Glomerular endothelial cell (primary cell): Measurements from ENCODE around the gene CFAP65. TPM values are rescaled to one million over a fixed set of nuclear protein-coding genes. Genes with fewer than 3 reads are reported as not detected.

Source experiments
- DNase-seq: peaks from one replicate; pipeline ENCODE4 v3.0.0-alpha.2; 2011; ENCODE audit warnings: low read depth, low spot score; ENCODE audit errors: extremely low read depth
- total RNA-seq: library from RNA; depleted of rRNA; stranded (reverse); fragments of >200 nt; gene quantifications from 2 replicates; pipeline ENCODE4 v1.2.3, GENCODE V29; 2015

CFAP65 gene
- total RNA-seq, 1 donor from 2014 or later = not detected

DNA sequence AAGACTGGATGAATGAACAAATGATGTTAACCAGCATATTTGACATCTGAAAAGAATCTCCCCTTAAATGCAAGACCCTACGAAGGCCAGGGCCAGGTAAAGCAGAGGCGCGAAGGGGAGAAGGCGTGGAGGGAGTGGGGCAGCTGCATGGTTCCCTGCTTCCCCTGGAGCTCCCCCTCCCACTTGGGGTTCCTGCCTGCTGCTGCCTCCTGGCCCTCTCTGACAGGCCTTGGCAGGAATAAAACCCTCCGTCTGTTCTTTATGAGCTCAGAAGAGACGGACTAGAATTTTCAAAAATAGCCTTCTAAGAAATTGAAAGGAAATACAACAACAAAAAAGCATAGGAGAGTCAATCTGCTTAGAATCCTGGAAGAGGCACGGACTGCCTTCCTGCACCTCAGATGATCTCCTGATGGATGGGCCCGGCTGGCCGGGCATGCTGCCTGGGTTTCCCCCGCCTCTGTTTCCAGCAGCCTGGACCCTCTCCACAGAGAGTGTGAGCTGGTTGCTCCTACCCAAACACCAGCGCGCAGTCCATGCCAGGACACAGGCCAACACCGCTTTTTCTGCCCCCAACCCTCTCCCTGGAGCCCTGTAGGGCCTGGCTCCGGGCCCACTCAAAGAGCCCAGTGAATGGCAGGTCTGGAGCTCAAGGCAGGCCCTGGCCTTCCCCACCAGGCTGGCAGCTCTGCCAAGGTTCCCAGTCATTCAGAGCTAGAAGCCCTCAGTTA is 23.9 kb downstream of the CFAP65 start:
- no peak for DNase-seq

DNA sequence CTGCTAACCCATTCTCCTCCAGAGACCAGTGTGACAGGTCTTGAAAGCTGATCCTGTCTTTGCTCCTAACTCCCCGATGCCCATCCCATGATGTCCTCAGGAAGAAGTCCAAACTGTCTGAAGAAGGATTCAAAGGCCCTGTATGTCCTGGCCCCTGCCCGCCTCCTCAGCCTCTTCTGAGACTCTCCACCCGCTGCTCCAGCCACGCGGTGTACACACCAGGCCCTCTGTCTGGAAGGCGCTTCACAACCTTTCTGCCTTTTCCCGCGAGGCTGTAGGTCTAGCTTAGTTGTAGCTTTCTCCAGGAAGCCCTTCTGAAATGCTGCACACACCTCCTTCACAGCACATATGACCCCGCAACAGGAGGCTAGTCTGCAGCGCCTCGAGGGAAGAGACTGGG is 24.6 kb downstream of the CFAP65 start:
- DNase-seq = no peak

DNA sequence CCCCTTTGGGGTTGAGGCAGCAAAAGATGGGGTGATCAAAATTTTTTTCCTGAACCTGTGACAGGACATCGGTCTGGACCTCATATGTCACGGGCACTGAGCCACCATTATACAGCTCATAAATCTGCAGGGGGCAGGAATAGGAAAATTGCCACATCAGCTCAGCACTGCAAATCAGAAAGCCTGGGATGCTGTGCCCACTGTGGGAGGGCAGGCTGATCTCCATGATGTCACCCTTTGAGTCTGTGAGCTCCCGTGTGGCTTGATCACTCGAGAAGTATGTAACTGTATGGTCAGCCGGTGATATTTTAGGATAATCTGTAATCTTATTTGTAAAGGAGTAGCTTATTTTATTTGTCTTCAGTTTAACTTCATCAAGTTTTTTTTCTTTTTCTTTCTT is 30.4 kb downstream of the CFAP65 start:
- DNase-seq = no peak

DNA sequence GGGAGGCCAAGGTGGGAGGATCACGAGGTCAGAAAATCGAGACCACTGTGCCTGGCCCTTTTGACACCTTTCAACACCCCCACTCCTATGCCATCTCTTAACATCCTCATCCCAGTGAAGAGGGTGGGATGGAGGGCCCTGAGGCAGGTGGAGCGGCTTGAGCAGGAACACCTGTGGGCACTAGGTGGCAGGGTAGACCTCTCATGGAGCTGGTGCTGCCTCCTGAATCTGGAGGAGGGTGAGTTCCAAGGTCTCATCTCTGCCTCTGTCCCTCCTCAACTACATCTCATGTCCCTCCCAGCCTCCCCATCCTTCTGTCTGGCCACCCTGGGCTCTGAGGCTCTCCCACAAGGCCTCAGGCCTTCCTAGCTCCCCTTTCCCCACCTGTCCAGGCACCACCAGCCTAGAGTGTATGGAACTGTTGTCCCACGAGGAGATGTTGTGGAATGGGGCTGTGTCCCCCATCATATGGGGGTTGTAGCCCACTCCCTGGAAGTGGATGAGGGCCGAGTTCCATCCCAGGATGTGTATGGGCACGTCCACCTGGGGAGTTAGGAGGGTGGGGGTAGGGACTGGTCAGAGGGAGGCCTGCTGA is 31.1 kb downstream of the CFAP65 start:
- no peak for DNase-seq

DNA sequence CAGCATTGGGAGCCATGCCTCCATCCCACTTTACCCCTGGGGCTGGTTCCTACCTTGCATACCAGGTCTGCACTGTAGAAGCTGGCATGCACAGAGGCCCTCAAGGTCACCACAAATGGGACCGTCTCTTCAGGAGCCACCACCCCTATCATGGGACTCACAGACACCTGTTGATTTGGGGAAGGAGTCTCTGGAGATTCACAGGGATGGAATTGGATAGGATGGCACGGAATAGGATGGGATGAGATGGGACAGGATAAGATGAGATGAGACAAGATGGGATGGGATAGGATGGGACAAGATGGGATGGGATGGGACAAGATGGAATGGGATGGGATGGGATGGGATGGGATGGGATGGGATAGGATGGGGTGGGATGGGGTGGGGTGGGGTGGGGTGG is 32.0 kb downstream of the CFAP65 start:
- DNase-seq = no peak

DNA sequence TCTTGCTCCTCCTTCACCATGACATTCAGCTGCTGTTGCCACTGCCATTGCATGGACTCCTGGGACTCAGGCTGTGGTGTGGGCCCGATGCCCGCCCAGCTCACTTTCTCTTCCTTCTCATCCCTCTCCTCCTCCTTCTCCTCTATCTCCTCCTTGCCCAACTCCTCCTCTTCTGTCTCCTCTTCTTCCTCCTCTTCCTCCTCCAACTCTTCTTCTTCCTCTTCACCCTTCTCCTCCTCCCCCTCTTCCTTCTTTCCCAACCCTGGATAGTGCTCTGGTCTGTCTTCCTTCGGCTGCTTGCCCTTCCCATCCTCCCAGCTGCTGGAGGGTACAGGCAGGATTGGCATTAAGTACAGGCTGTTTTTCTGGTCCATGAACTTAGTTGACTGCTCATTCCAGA is 37.3 kb downstream of the CFAP65 start:
- no peak for DNase-seq

DNA sequence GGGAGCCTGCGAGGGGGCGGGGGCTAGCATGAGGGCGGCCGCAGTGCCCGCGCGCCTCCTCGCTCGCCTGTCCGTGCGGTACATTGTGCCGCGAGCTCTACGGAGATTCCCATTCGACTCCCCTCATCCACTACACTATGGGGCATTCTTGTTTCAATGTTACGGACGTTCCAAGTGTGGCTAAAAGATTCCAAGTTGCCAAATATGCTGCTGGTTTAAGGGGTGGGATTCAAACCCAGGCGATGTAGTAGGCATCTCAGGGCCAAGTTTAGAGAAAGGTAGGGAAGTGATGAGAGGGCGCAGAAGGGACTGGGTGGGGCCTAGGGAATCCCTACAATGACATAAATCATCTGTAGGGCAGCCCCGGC is 38.1 kb downstream of the CFAP65 start:
- DNase-seq = no peak

DNA sequence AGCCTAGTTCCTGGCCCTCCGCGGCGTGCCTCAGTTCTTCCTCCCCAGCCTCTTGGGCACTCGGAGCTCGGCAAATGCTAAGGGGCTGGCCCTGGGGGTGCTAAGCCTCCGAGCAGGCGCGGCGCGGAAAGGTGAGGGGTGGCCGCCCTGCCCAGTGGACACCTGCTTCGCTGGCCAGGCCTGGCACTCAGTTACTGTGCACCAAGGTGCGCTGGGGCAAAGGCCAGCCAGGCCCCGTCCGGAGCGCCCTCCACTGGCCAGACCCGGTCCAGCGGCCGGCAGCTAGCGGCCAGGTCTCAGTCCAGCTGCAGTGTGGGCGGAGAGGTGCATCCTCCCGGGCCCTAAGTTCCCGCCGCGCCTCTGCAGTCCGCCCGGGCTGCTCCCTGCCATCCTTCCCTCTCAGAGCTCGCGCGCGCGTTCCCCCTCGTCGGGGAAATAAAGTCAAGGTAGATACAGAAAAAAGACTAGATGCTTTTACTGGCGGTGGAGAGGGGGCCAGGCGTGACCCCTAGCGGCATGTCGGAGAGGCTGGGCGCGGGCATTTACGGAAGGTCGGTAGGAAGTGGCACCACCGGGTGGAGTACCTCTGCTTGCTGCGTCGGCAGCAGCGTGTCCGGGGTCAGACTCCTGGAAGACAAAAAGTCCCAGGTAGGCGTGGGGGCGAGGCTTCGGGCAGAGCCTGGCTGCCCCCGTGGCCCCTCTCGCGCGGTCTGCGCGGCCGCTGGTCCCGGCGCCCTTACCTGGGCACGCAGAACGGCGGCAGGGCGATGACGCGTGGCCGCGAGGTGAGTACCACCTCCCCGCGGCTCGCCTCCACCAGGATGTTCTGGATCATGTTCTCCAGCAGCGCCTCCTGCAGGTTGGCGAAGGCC is 38.7 kb downstream of the CFAP65 start:
- DNase-seq = no peak

DNA sequence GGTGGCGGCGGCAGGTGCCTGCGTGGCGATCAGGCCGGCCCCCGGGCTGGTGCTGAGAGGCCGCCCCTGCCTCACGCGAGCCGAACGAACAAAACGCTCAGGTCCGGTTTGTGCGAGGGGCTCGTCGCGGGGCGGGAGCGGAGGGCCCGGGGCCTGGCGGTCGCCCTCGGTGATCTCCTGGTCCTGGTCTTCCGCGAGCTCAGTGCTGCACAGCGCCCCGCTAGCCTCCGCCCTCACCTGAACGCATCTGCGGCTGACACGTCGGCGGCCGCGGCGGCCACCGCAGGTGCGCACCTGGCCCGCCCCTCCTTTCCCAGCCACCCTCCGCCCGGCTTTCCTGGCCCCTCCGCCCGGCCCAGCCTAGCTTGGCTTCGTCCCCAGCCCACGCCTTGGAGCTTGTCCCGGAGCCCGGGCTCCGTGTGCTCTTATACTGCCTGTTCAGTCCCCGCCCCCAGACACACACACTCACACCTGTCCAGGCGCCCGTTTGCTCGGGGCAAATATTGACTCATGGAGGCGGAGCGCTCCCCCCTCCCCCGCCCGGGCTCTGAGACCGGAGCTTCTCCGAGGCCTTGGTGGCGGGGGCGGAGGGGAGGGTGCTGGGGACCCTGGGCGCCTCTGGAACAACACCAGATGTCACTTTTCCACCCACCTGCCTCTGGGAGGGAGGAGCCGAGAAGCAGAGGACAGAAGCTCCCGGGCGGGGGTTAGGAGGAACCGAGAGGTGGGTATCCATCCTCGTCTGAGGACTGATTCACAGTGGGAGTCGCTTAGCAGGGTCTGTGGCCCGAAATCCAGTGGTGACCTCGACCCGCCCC is 39.5 kb downstream of the CFAP65 start:
- no peak for DNase-seq

DNA sequence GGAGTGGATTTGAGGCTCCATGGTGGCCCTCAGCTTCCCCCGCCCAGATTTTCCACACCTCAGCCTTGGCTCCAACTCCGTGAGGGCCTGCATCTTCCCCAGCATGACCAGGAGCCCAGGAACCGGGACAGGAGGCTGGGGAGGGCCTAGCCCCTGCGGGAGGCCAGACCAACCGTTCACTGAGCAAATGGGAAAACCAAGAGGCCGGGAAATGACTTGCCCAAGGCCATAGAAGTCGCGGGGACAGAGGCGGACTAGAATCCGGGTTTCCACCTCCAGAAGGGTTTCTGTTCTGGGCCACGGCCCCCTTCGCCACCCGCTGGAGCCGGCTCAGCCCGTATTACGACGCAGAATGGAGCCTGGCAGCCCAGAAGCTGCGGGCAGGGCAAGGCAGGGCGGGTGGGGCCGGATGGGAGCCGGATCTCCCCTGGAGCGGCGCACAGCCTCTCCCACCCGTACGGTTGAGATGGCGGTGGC is 40.2 kb downstream of the CFAP65 start:
- no peak for DNase-seq

DNA sequence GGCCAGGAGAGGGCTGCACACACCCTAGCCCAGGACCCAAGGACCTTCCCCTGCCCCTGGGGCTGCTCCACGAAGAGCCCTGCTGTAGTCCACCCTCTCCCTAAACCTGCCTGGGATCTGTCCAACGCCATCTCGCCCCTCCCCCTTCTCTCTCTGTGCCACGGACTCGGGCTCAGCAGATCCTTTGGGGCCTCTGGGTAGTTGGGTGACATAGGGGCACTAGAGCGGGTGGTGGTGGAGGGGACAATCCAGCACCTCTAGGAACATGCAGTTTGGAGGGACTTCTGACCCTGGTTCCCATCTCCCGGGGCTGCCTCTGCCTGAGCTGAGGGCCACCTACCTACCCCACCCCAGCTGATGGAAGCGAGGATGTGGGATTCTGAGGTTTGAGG is 40.8 kb downstream of the CFAP65 start:
- no peak for DNase-seq

DNA sequence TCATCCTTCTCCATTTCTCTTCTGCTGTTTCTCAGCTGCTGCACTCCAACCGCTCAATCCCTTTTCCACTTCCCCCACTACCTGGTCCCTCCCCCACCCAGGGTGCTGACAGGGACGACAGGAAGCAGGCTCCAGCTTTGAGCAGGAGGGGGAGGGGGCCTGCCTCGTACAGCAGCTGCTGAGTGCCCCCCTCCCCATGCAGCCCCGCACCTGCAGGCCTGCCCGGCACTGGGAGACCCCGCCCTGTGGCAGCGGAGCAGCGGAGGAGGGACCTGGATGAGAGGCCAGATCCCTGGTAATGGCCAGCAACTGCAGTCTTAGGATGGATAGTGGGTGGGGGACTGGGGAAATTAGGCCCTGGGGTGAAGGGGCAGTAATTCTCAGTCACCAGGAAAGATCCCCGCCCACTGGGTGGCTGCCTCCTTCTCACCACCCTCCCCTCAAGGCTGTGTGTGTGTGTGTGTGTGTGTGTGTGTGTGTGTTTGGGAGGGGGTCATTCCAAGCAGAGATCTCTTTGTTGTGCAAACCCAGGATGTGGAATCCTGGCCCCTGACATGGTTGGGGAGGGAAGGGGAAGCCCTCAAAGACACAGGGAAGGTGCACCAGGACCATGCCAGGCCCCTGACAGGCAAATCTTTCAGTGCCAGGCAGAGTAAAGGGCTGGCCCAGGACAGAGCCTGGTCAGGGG is 41.3 kb downstream of the CFAP65 start:
- DNase-seq = no peak

DNA sequence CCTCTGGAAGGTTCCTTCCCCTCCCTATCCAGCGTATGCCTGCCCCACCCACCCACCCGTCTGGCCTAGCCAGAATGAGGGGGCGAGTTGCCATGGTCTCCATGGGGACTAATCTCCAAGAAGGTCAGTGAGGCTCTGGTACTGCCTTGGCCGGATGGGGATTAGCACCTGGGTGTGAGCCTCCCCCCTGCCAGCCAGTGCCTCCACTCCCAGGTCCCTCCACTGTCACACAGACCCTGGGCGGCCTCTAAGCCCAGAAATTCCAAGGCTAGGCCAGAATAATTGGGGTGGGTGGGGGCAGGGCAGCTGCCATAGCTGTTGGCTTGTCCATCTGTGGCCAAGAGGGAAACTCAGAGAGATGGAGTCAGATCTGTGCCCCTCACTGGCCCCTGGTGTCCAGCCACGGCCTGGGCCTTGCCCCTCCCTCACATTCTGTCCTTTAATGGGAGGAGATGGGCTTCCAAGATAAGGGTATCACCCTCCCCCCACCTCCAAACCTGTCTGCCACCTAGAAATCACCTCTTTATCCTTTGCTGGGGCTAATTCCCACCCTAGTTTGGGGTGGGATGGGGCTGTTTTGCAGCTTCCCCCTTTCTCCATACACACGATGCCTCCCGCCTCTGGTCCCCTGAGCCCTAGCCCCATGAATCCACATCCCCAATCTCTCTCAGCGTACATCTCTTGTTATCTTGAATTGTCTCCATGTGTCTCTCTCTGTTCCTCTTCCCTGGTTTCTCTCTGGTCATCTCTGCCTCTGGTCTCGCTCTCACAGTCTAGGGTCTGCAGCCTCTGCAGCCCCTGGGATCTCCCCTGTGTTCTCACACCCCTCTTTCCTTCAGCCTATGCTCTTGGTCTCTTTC is 42.1 kb downstream of the CFAP65 start:
- no peak for DNase-seq

DNA sequence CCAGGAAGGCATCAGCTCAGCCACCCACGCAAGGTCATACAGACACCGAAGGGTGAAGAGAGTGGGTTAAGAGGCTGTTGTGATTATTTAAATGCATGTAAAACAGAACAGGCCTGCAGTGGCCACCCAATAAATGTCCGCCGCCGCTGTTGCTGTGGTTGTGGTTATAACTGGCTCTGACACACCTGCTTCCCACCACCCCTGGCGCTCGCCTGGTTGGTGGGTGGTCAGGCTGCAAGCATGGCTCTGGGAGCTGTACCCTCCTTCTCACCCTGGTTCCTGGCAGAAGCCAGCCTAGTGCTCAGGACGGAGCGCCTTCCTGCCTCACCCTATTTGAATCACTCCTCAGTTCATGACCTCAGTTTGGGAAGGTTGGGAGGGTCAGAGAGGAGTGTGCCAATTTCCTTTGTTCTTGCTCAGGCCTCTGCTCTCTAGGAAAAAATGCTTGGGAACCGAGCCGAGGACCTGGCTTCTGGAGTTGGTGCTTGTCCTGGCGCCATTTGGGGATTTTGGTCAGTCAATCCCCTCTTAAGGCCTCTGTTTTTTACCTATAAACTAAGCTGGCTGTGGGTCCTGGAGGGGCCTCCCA is 42.8 kb downstream of the CFAP65 start:
- DNase-seq = no peak

DNA sequence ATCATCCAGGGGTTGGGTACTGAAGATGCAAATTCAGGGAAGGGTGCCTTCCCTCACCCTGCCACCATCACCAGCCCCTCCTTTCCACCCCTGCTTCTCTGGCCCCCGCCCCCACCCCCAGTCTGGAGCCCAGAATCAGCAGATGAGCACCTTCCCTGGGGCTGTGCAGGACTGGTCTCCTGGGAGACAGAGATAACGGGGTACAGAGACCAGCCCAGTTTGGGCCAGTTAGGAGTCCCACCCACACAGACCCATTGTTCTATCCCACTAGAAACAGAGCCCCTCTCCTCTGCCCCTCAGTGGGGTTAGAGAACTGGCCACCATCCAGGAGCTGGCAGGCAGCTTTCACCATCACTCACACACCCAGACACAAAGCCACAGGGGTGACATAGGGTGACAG is 43.6 kb downstream of the CFAP65 start:
- DNase-seq = no peak

DNA sequence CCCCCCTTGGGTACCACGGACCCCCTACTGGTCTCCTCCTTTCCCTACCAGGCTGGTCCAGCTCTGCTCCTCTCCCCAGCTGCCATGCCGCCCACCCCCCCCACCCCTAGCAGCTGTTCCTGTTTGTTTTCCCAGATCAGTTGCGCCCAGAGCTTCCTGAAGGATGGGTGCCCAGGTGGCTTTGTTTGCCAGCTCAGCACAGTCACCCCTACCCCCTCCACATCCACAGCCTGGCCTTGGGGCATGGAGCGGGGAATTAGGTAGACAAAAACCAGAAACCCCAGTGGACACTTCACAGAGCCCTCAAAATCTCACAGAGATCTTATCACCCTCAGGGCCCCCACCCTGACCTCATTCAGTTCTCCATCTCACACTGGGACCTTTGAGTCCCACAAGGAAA is 44.4 kb downstream of the CFAP65 start:
- no peak for DNase-seq

DNA sequence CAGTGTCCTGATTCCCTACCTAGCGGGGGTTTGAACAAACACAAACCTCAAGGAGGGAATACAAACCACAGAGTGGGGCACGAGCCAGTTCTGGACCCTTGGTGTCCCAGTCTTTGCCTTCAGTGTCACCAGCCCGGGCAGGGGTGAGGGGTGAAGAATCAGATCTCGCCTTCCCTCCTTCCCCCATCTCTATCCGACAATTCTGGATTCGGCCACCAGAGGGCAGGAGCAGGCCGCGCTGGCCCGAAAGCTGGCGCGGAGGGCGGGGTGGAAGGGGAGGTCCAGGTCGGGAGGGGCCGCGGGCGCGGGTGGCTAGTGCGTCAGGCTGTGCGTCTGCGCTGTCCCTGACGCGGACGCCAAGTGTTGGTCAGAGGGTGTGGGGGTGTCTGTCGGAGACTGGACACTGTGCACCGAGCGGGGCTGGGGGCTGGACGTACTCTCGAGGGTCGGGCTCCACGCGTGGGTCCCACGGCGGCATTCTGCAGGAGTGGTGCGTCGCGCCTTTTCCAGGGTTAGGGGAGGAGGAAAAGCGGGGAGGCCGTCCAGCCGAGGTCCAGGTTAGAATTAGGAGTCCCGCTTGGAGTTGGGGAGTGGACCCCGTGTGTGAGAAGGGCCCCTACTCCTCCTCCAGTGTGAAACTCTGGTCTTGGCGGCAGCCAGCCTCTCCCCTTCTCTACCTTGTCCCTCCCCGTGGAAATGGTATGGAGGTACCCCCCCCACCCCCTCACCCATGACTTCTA is 45.2 kb downstream of the CFAP65 start:
- no peak for DNase-seq

DNA sequence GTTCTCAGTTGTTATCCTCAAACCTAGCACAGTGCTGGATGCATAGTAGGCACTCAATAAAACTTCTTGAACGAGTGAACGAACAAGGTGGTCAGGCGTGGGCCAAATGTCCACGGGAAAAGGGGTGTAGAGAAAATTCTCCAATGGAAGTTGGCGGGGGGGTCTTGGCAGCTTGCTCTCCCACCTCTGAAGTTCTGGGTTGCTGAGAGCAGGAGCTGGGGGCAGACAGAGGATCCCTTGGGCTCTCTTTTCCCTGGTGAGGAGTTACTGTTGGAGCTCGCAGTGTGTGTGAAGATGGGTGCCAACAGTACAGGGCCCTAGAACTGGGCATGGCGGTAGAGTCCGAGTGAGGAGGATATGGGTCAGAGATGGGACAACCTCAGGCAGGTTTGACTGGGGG is 45.8 kb downstream of the CFAP65 start:
- DNase-seq = no peak
